Peyer's patch (tissue), 4 donors: ENCODE data around the gene EFCAB7. TPM values are rescaled to one million over a fixed set of nuclear protein-coding genes. Genes with fewer than 3 reads are reported as not detected.
A peak's percentile ranks its signal among the peaks of the same experiment; 100 is the strongest.

ENCODE experiments used
- DNase-seq, 3 donors: peaks; one replicate each; pipeline ENCODE4 v3.0.0-alpha.2; 2017 to 2019
- H3K27ac ChIP-seq, 4 donors: fragments of 200-600 bp; sonication (generic); one replicate each; pipeline ENCODE4 v1.5.1; 2016 to 2019
- H3K27me3 ChIP-seq, 2 donors: fragments of 200-600 bp; sonication (generic); one replicate each; pipeline ENCODE4 v1.5.1; 2019
- H3K36me3 ChIP-seq, 3 donors: fragments of 200-600 bp; sonication (generic); one replicate each; pipeline ENCODE4 v1.5.1; 2016 to 2019
- H3K4me1 ChIP-seq, 4 donors: fragments of 200-600 bp; sonication (generic); one replicate each; pipeline ENCODE4 v1.5.1; 2016 to 2019
- H3K4me3 ChIP-seq, 4 donors: fragments of 200-600 bp; sonication (generic); 1 replicate in 3 of 4; 2 replicates in 1 of 4; pipeline ENCODE4 v1.5.1; 2016 to 2019; ENCODE audit warnings: mild to moderate bottlenecking in 1 of 4
- H3K9me3 ChIP-seq, 4 donors: fragments of 200-600 bp; sonication (generic); one replicate each; pipeline ENCODE4 v1.5.1; 2016 to 2019; ENCODE audit warnings: mild to moderate bottlenecking in 1 of 4
- CTCF ChIP-seq, 6 experiments: fragments of 450-650 bp in 4 of 6; fragments of 200-600 bp in 2 of 6; sonication (generic) in 1 of 6; IDR thresholded peaks; one replicate each; pipeline ENCODE4 v1.5.1; 2017 to 2019; ENCODE audit warnings: antibody characterized with exemption in 6 of 6, mild to moderate bottlenecking in 3 of 6, moderate library complexity in 1 of 6
- POLR2A ChIP-seq, 2 donors: fragments of 450-650 bp; IDR thresholded peaks; one replicate each; pipeline ENCODE4 v1.5.1; 2017; ENCODE audit warnings: antibody characterized with exemption in 2 of 2, mild to moderate bottlenecking in 2 of 2, moderate library complexity in 2 of 2
- total RNA-seq, 4 donors: library from RNA; depleted of rRNA; stranded (reverse); fragments of >200 nt; gene quantifications; one replicate each; pipeline ENCODE4 v1.1.0, GENCODE V29; 2016

Gene EFCAB7
- total RNA-seq, 4 donors from 2014 or later = 2.1 to 10.7 (median 5.3) TPM

- Histone ChIP-seq H3K36me3 (no peaks in the 10 kb centered on the region), H3K4me1 (no peaks in the 10 kb centered on the region), H3K9me3 (no peaks in the 10 kb centered on the region), H3K27ac (no peak overlapping the region), H3K4me3 (no peak overlapping the region), H3K27me3 (no peaks in the 10 kb centered on the region)
- TF ChIP-seq CTCF (IDR thresholded peaks at IDR 0.05) (no peak), POLR2A (IDR thresholded peaks at IDR 0.05) (no peak)
- no peak for DNase-seq
Observed at GRCh38 chr1:63548877-63549276, 25.6 kb downstream of the EFCAB7 start.

- Histone ChIP-seq H3K9me3 (no peaks in the 10 kb centered on the region), H3K27me3 (no peaks in the 10 kb centered on the region), H3K36me3 (no peaks in the 10 kb centered on the region), H3K4me1 (no peaks in the 10 kb centered on the region), H3K4me3 (no peak overlapping the region), H3K27ac (no peak overlapping the region)
- no peak for DNase-seq
- TF ChIP-seq POLR2A (IDR thresholded peaks at IDR 0.05) (no peak), CTCF (IDR thresholded peaks at IDR 0.05) (no peak)
Observed at GRCh38 chr1:63555480-63555879, 32.2 kb downstream of the EFCAB7 start.

- Histone ChIP-seq H3K27ac (no peak overlapping the region), H3K36me3 (peaks cover 0 to 3% (median 0%) of the 10 kb centered on the region in 3 donors), H3K9me3 (no peaks in the 10 kb centered on the region), H3K4me3 (no peak overlapping the region), H3K4me1 (no peaks in the 10 kb centered on the region), H3K27me3 (no peaks in the 10 kb centered on the region)
- TF ChIP-seq POLR2A (IDR thresholded peaks at IDR 0.05) (no peak), CTCF (IDR thresholded peaks at IDR 0.05) (peak in 5 of 6 experiments; percentile 14 to 44 (median 38))
- no peak for DNase-seq
Observed at GRCh38 chr1:63557365-63557987, 34.2 kb downstream of the EFCAB7 start.

- Histone ChIP-seq H3K4me1 (no peaks in the 10 kb centered on the region), H3K27ac (no peak overlapping the region), H3K36me3 (peaks cover 0 to 3% (median 0%) of the 10 kb centered on the region in 3 donors), H3K4me3 (no peak overlapping the region), H3K27me3 (no peaks in the 10 kb centered on the region), H3K9me3 (no peaks in the 10 kb centered on the region)
- TF ChIP-seq POLR2A (IDR thresholded peaks at IDR 0.05) (no peak), CTCF (IDR thresholded peaks at IDR 0.05) (no peak)
- DNase-seq = no peak
Observed at GRCh38 chr1:63559357-63559756, 36.0 kb downstream of the EFCAB7 start.

- no peaks in the 10 kb centered on the region for H3K9me3 ChIP-seq
- H3K36me3 ChIP-seq = peaks cover 0 to 3% (median 0%) of the 10 kb centered on the region in 3 donors
- no peak overlapping the region for H3K4me3 ChIP-seq
- DNase-seq = no peak
- no peaks in the 10 kb centered on the region for H3K4me1 ChIP-seq
- no peak overlapping the region for H3K27ac ChIP-seq
- no peaks in the 10 kb centered on the region for H3K27me3 ChIP-seq
- no peak for TF ChIP-seq POLR2A (IDR thresholded peaks at IDR 0.05)
- TF ChIP-seq CTCF (IDR thresholded peaks at IDR 0.05) = no peak
Observed at GRCh38 chr1:63563745-63564144, 40.4 kb downstream of the EFCAB7 start.

- Histone ChIP-seq H3K36me3 (no peaks in the 10 kb centered on the region), H3K4me1 (no peaks in the 10 kb centered on the region), H3K27me3 (no peaks in the 10 kb centered on the region), H3K27ac (no peak overlapping the region), H3K4me3 (no peak overlapping the region), H3K9me3 (no peaks in the 10 kb centered on the region)
- no peak for DNase-seq
- TF ChIP-seq POLR2A (IDR thresholded peaks at IDR 0.05) (no peak), CTCF (IDR thresholded peaks at IDR 0.05) (no peak)
Observed at GRCh38 chr1:63569068-63569467, 45.7 kb downstream of the EFCAB7 start.
